Retinal pigment epithelial cell (primary cell): ENCODE results near the gene CYP39A1.

Source experiments
- DNase-seq: peaks from one replicate; pipeline ENCODE4 v3.0.0-alpha.2; 2010; ENCODE audit warnings: low read depth
- H3K4me3 ChIP-seq: 2 replicates; pipeline ENCODE4 v1.5.1; 2011; ENCODE audit warnings: mild to moderate bottlenecking, low read length, control low read depth, moderate library complexity
- CTCF ChIP-seq: conservative IDR thresholded peaks from 2 replicates; pipeline ENCODE4 v1.5.1; 2011; ENCODE audit warnings: low read depth, low read length, control low read depth, inconsistent platforms

The CYP39A1 gene

GRCh38 chr6:46618726-46619125 is 33.9 kb downstream of the CYP39A1 start:
- no peak overlapping the region for H3K4me3 ChIP-seq
- TF ChIP-seq CTCF = no peak
- DNase-seq = no peak

- no peak for DNase-seq
- TF ChIP-seq CTCF = no peak
- H3K4me3 ChIP-seq = no peak overlapping the region
Observed at GRCh38 chr6:46612645-46613044, 40.0 kb downstream of the CYP39A1 start.

- DNase-seq = no peak
- no peak overlapping the region for H3K4me3 ChIP-seq
- TF ChIP-seq CTCF = no peak
Observed at GRCh38 chr6:46610862-46611553, 41.6 kb downstream of the CYP39A1 start.

- TF ChIP-seq CTCF = no peak
- no peak overlapping the region for H3K4me3 ChIP-seq
- DNase-seq = no peak
Observed at GRCh38 chr6:46606338-46606737, 46.3 kb downstream of the CYP39A1 start.

GRCh38 chr6:46605091-46605797 is 47.4 kb downstream of the CYP39A1 start:
- TF ChIP-seq CTCF = no peak
- DNase-seq = no peak
- no peak overlapping the region for H3K4me3 ChIP-seq

GRCh38 chr6:46598215-46598614 is 54.4 kb downstream of the CYP39A1 start:
- no peak for DNase-seq
- TF ChIP-seq CTCF = no peak
- H3K4me3 ChIP-seq = no peak overlapping the region

- no peak for TF ChIP-seq CTCF
- DNase-seq = no peak
- H3K4me3 ChIP-seq = no peak overlapping the region
Observed at GRCh38 chr6:46592740-46593139, 59.9 kb downstream of the CYP39A1 start.
